Gastroesophageal sphincter (tissue), 4 donors: Measurements from ENCODE around the gene PPP4R4. TPM values are rescaled to one million over a fixed set of nuclear protein-coding genes. Genes with fewer than 3 reads are reported as not detected.

ENCODE experiments used
- ATAC-seq: fragments of 150-250 bp; one replicate; pipeline ENCODE4 v1.9.1; 2016; ENCODE audit warnings: mild to moderate bottlenecking, moderate library complexity
- H3K27ac ChIP-seq, 4 donors: fragments of 200-600 bp; sonication (generic) in 3 of 4; 1 replicate in 3 of 4; 2 replicates in 1 of 4; pipeline ENCODE4 v1.5.1; 2016 to 2019
- H3K27me3 ChIP-seq: fragments of 200-600 bp; sonication (generic); one replicate; pipeline ENCODE4 v1.5.1; 2019
- H3K36me3 ChIP-seq, 2 donors: fragments of 200-600 bp; sonication (generic); one replicate each; pipeline ENCODE4 v1.5.1; 2019; ENCODE audit warnings: control low read depth in 1 of 2
- H3K4me1 ChIP-seq, 3 donors: fragments of 200-600 bp; sonication (generic); 1 replicate in 2 of 3; 2 replicates in 1 of 3; pipeline ENCODE4 v1.5.1; 2016 to 2019; ENCODE audit warnings: control low read depth in 2 of 3
- H3K4me3 ChIP-seq, 2 donors: fragments of 200-600 bp; sonication (generic); one replicate each; pipeline ENCODE4 v1.5.1; 2019; ENCODE audit warnings: mild to moderate bottlenecking in 1 of 2, moderate library complexity in 1 of 2
- H3K9me3 ChIP-seq, 3 donors: fragments of 200-600 bp; sonication (generic); one replicate each; pipeline ENCODE4 v1.5.1; 2017 to 2019; ENCODE audit warnings: control low read depth in 2 of 3
- CTCF ChIP-seq, 4 experiments: fragments of 200-600 bp in 2 of 4; fragments of 450-650 bp in 2 of 4; sonication (generic) in 1 of 4; IDR thresholded peaks; one replicate each; pipeline ENCODE4 v1.5.1; 2017 to 2019; ENCODE audit warnings: antibody characterized with exemption in 4 of 4, mild to moderate bottlenecking in 2 of 4, moderate library complexity in 2 of 4
- EP300 ChIP-seq: sonication (generic); formaldehyde crosslinking; IDR thresholded peaks from one replicate; pipeline ENCODE4 v1.6.1; 2017; ENCODE audit warnings: antibody characterized with exemption, mild to moderate bottlenecking
- POLR2A ChIP-seq, 2 donors: fragments of 450-650 bp; IDR thresholded peaks; one replicate each; pipeline ENCODE4 v1.6.1; 2017; ENCODE audit warnings: antibody characterized with exemption in 2 of 2, mild to moderate bottlenecking in 2 of 2, moderate library complexity in 1 of 2
- POLR2AphosphoS5 ChIP-seq: sonication (generic); formaldehyde crosslinking; IDR thresholded peaks from one replicate; pipeline ENCODE4 v1.6.1; 2017; ENCODE audit warnings: antibody characterized with exemption
- WGBS, 2 donors: methylation state at CpG; one replicate each; pipeline ENCODE4 v1.1.5; 2018; ENCODE audit warnings: low coverage in 1 of 2; 5-methylcytosine and 5-hydroxymethylcytosine counted together
- total RNA-seq, 4 donors: library from RNA; depleted of rRNA; stranded (reverse); fragments of >200 nt; gene quantifications; one replicate each; pipeline ENCODE4 v1.1.0, GENCODE V29; 2016

PPP4R4 gene
- total RNA-seq, 4 donors from 2014 or later, result 0.12 to 6.5 (median 1.4) TPM

- Histone ChIP-seq H3K9me3 (no peaks in the 10 kb centered on the region), H3K27me3 (no peaks in the 10 kb centered on the region), H3K4me3 (no peak overlapping the region), H3K27ac (no peak overlapping the region), H3K36me3 (no peaks in the 10 kb centered on the region), H3K4me1 (no peaks in the 10 kb centered on the region)
- 43 to 58% methylated on average over 7 to 10 of the region's 14 CpGs for WGBS, 2 donors
- no peak for ATAC-seq
- TF ChIP-seq CTCF (IDR thresholded peaks at IDR 0.05) (no peak), POLR2A (IDR thresholded peaks at IDR 0.05) (no peak), POLR2AphosphoS5 (no peak), EP300 (no peak)
These were observed 114.7 kb downstream of the PPP4R4 start for GRCh38 chr14:94288610-94289465.

GRCh38 chr14:94290197-94290596 is 116.1 kb downstream of the PPP4R4 start:
- no peak for ATAC-seq
- Histone ChIP-seq H3K4me3 (no peak overlapping the region), H3K4me1 (no peaks in the 10 kb centered on the region), H3K27ac (no peak overlapping the region), H3K36me3 (no peaks in the 10 kb centered on the region), H3K9me3 (no peaks in the 10 kb centered on the region), H3K27me3 (no peaks in the 10 kb centered on the region)
- TF ChIP-seq EP300 (no peak), CTCF (IDR thresholded peaks at IDR 0.05) (no peak), POLR2A (IDR thresholded peaks at IDR 0.05) (no peak), POLR2AphosphoS5 (no peak)
- WGBS, 2 donors, result 83% methylated on average over 5 of the region's 8 CpGs; no CpG with 5 or more reads in 1 of the 2 donors

GRCh38 chr14:94291159-94291905 is 117.2 kb downstream of the PPP4R4 start:
- 57% methylated on average over 5 of the region's 13 CpGs; no CpG with 5 or more reads in 1 of the 2 donors for WGBS, 2 donors
- no peak for TF ChIP-seq CTCF (IDR thresholded peaks at IDR 0.05)
- no peak for TF ChIP-seq POLR2AphosphoS5
- no peak for TF ChIP-seq EP300
- no peak for TF ChIP-seq POLR2A (IDR thresholded peaks at IDR 0.05)

GRCh38 chr14:94291906-94292525 is 117.9 kb downstream of the PPP4R4 start:
- Histone ChIP-seq H3K27ac (no peak overlapping the region), H3K4me3 (no peak overlapping the region), H3K9me3 (no peaks in the 10 kb centered on the region), H3K36me3 (no peaks in the 10 kb centered on the region), H3K27me3 (no peaks in the 10 kb centered on the region), H3K4me1 (no peaks in the 10 kb centered on the region)
- ATAC-seq, result no peak
- 66 to 81% methylated on average over 5 to 9 of the region's 15 CpGs for WGBS, 2 donors
- no peak for TF ChIP-seq CTCF (IDR thresholded peaks at IDR 0.05)
- TF ChIP-seq POLR2AphosphoS5, result no peak
- no peak for TF ChIP-seq EP300
- no peak for TF ChIP-seq POLR2A (IDR thresholded peaks at IDR 0.05)

More at GRCh38 chr14:94291159-94291905, 117.2 kb downstream of the PPP4R4 start:
- Histone ChIP-seq H3K4me3 (no peak overlapping the region), H3K9me3 (no peaks in the 10 kb centered on the region), H3K27ac (no peak overlapping the region), H3K27me3 (no peaks in the 10 kb centered on the region), H3K36me3 (no peaks in the 10 kb centered on the region), H3K4me1 (no peaks in the 10 kb centered on the region)
- no peak for ATAC-seq
